OCI-LY7 (cell line): ENCODE data around the gene THOC7. TPM values are rescaled to one million over a fixed set of nuclear protein-coding genes. Genes with fewer than 3 reads are reported as not detected.

Experiments
- BruUV-seq: library from RNA; stranded (reverse); fragments of 400-500 nt; replicated peaks from 2 replicates; lab custom pipeline; 2021; lab: Mats Ljungman, UMichigan
- CTCF ChIA-PET: fragments of 300-600 bp; sonication (Branson Sonifier 250); formaldehyde crosslinking; loops from one replicate; lab custom pipeline; 2022; ENCODE audit warnings: antibody characterized with exemption; ENCODE audit not compliant: unreplicated experiment; lab: Charles Lee
- POLR2A ChIA-PET: fragments of 300-600 bp; sonication (Branson Sonifier 250); formaldehyde crosslinking; loops from one replicate; lab custom pipeline; 2022; ENCODE audit warnings: antibody characterized with exemption; lab: Charles Lee
- DNase-seq: peaks from one replicate; pipeline ENCODE4 v3.0.0-alpha.2; 2015; ENCODE audit warnings: low spot score
- H2AFZ ChIP-seq: fragments of 200-600 bp; sonication (generic), shearing (Covaris generic); 2 replicates; pipeline ENCODE4 v1.6.1; 2014; ENCODE audit warnings: mild to moderate bottlenecking, antibody characterized with exemption, low read length, moderate library complexity
- H3K27ac ChIP-seq: fragments of 200-600 bp; sonication (generic); 2 replicates; pipeline ENCODE4 v1.5.1; 2014; ENCODE audit warnings: mixed run types, low read depth, mild to moderate bottlenecking, moderate library complexity, low read length, inconsistent platforms; ENCODE audit not compliant: poor library complexity, severe bottlenecking
- H3K36me3 ChIP-seq: fragments of 200-600 bp; sonication (generic); 2 replicates; pipeline ENCODE4 v1.6.1; 2014; ENCODE audit warnings: mild to moderate bottlenecking, antibody characterized with exemption, low read length, moderate library complexity, mixed read lengths; ENCODE audit not compliant: insufficient read depth
- H3K4me1 ChIP-seq: fragments of 200-600 bp; sonication (generic); 2 replicates; pipeline ENCODE4 v1.5.1; 2014; ENCODE audit warnings: mild to moderate bottlenecking, low read length; ENCODE audit not compliant: insufficient read depth, poor library complexity, severe bottlenecking
- H3K4me2 ChIP-seq: fragments of 200-600 bp; sonication (generic); 2 replicates; pipeline ENCODE4 v1.6.1; 2014; ENCODE audit warnings: mild to moderate bottlenecking, low read length
- H3K4me3 ChIP-seq: fragments of 200-600 bp; sonication (generic); 2 replicates; pipeline ENCODE4 v1.5.1; 2014; ENCODE audit warnings: mild to moderate bottlenecking, low read depth, low read length; ENCODE audit not compliant: poor library complexity, severe bottlenecking
- H3K79me2 ChIP-seq: fragments of 200-600 bp; sonication (generic); 2 replicates; pipeline ENCODE4 v1.6.1; 2016; ENCODE audit warnings: low read depth, mild to moderate bottlenecking, low read length, moderate library complexity, mixed read lengths; ENCODE audit not compliant: insufficient read depth
- H3K9me2 ChIP-seq: fragments of 200-600 bp; sonication (generic); 2 replicates; pipeline ENCODE4 v1.6.1; 2016; ENCODE audit warnings: mild to moderate bottlenecking, low read length, mixed read lengths; ENCODE audit not compliant: insufficient read depth
- H3K9me3 ChIP-seq: fragments of 200-600 bp; sonication (generic); 2 replicates; pipeline ENCODE4 v1.6.1; 2014; ENCODE audit warnings: mild to moderate bottlenecking, mixed run types, low read length, mixed read lengths
- H4K20me1 ChIP-seq: fragments of 200-600 bp; sonication (generic); 2 replicates; pipeline ENCODE4 v1.6.1; 2014; ENCODE audit warnings: mild to moderate bottlenecking, antibody characterized with exemption, low read length, moderate library complexity, mixed read lengths; ENCODE audit not compliant: insufficient read depth
- EZH2phosphoT487 ChIP-seq: fragments of 200-600 bp; sonication (generic); IDR thresholded peaks from 2 replicates; pipeline ENCODE4 v1.6.1; 2018; ENCODE audit warnings: low read depth, borderline replicate concordance, mild to moderate bottlenecking, mixed run types, antibody characterized with exemption, low read length, moderate library complexity, mixed read lengths
- intact Hi-C: fragments of 100-400 bp; cut with micrococcal nuclease; formaldehyde crosslinking; loops from one replicate; pipeline ENCODE4 v1.10.0; 2022; ENCODE audit not compliant: unreplicated experiment
- total RNA-seq, 2 experiments: library from RNA; depleted of rRNA in 1 of 2; stranded (reverse); fragments of >200 nt in 1 of 2; shearing (Covaris generic) in 1 of 2; gene quantifications; 2 replicates each; pipeline ENCODE4 v1.2.3, GENCODE V29; 2014 to 2022
- TF ChIP-seq, protein P1 (sequence below): fragments of 200-600 bp; sonication (generic); conservative IDR thresholded peaks from 2 replicates; pipeline ENCODE4 v1.5.1; 2014; ENCODE audit warnings: mild to moderate bottlenecking, antibody characterized with exemption, low read length, moderate library complexity, mixed read lengths

THOC7 gene
- total RNA-seq, 2 experiments from 2014 or later: 62.2 to 103 TPM

GRCh38 chr3:63876260-63876659, 12.7 kb upstream of the THOC7 start:
- H3K36me3 ChIP-seq: peaks cover 23% of the 10 kb centered on the region
- ChIA-PET CTCF (interaction anchor here (1.0 kb wide), 1 partner anchor 13 kb away, joined by 3 read pairs; no protein-coding TSS in a partner anchor), POLR2A (interaction anchor here (0.5 to 1.8 kb wide), 9 partner anchors 8 to 1149 kb away, joined by 3 to 5 read pairs (median 3); no protein-coding TSS in a partner anchor)
- H3K27ac ChIP-seq: no peak overlapping the region
- H4K20me1 ChIP-seq: peaks cover 64% of the 10 kb centered on the region
- H3K9me3 ChIP-seq: no peaks in the 10 kb centered on the region
- H2AFZ ChIP-seq: no peak overlapping the region
- no peak overlapping the region for H3K4me2 ChIP-seq
- intact Hi-C loops: no loop called here
- H3K4me3 ChIP-seq: no peak overlapping the region
- TF ChIP-seq, protein P1, sequence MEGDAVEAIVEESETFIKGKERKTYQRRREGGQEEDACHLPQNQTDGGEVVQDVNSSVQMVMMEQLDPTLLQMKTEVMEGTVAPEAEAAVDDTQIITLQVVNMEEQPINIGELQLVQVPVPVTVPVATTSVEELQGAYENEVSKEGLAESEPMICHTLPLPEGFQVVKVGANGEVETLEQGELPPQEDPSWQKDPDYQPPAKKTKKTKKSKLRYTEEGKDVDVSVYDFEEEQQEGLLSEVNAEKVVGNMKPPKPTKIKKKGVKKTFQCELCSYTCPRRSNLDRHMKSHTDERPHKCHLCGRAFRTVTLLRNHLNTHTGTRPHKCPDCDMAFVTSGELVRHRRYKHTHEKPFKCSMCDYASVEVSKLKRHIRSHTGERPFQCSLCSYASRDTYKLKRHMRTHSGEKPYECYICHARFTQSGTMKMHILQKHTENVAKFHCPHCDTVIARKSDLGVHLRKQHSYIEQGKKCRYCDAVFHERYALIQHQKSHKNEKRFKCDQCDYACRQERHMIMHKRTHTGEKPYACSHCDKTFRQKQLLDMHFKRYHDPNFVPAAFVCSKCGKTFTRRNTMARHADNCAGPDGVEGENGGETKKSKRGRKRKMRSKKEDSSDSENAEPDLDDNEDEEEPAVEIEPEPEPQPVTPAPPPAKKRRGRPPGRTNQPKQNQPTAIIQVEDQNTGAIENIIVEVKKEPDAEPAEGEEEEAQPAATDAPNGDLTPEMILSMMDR: no peak
- no peak for TF ChIP-seq EZH2phosphoT487
- H3K9me2 ChIP-seq: no peaks in the 10 kb centered on the region
- H3K4me1 ChIP-seq: peaks cover 41% of the 10 kb centered on the region
- no peak for DNase-seq
- peaks cover 93% of the 10 kb centered on the region for H3K79me2 ChIP-seq
- no TSS peak for BruUV-seq

GRCh38 chr3:63875510-63875909, 11.9 kb upstream of the THOC7 start:
- Histone ChIP-seq H3K4me2 (no peak overlapping the region), H3K79me2 (peaks cover 94% of the 10 kb centered on the region), H3K9me2 (no peaks in the 10 kb centered on the region), H3K4me3 (no peak overlapping the region), H2AFZ (no peak overlapping the region), H3K4me1 (peaks cover 48% of the 10 kb centered on the region), H4K20me1 (peaks cover 66% of the 10 kb centered on the region), H3K36me3 (peaks cover 23% of the 10 kb centered on the region), H3K27ac (no peak overlapping the region), H3K9me3 (no peaks in the 10 kb centered on the region)
- no peak for DNase-seq
- no TSS peak for BruUV-seq
- CTCF ChIA-PET: no interaction called here
- intact Hi-C loops: no loop called here
- TF ChIP-seq, protein P1: no peak
- TF ChIP-seq EZH2phosphoT487: no peak
- POLR2A ChIA-PET: interaction anchor here (0.6 to 1.3 kb wide), 5 partner anchors 14 to 1397 kb away, joined by 3 to 4 read pairs (median 3); no protein-coding TSS in a partner anchor

- Histone ChIP-seq H3K4me1 (peaks cover 55% of the 10 kb centered on the region), H3K36me3 (peaks cover 23% of the 10 kb centered on the region), H3K4me3 (no peak overlapping the region), H4K20me1 (peaks cover 67% of the 10 kb centered on the region), H3K27ac (no peak overlapping the region), H3K4me2 (no peak overlapping the region), H3K9me3 (no peaks in the 10 kb centered on the region), H3K9me2 (no peaks in the 10 kb centered on the region), H2AFZ (no peak overlapping the region), H3K79me2 (peaks cover 94% of the 10 kb centered on the region)
- CTCF ChIA-PET: no interaction called here
- DNase-seq: no peak
- no TSS peak for BruUV-seq
- TF ChIP-seq, protein P1: no peak
- no peak for TF ChIP-seq EZH2phosphoT487
- intact Hi-C loops: no loop called here
- POLR2A ChIA-PET: interaction anchor here (0.6 to 1.4 kb wide), 5 partner anchors 16 to 1526 kb away, joined by 3 to 5 read pairs (median 3); no protein-coding TSS in a partner anchor
Measured at GRCh38 chr3:63874769-63875168, 11.2 kb upstream of the THOC7 start.
